Spinal cord (tissue), 10 donors: ENCODE data around the gene ECE1. TPM values are rescaled to one million over a fixed set of nuclear protein-coding genes. Genes with fewer than 3 reads are reported as not detected.
A peak's percentile ranks its signal among the peaks of the same experiment; 100 is the strongest.
"Not testable (repeated sequence)": the region's sequence is repeated elsewhere in the genome, so short reads cannot be mapped to it uniquely, and the experiment has no call there.

Source experiments
- DNase-seq, 6 donors: peaks; one replicate each; pipeline versions ENCODE4 v3.0.0 to v3.0.0-alpha.2; 2013 to 2015; ENCODE audit warnings: low spot score in 6 of 6, low read depth in 4 of 6
- H3K27ac ChIP-seq: one replicate; pipeline ENCODE4 v1.5.1; 2013; ENCODE audit warnings: low read depth, low read length, control low read depth
- H3K27me3 ChIP-seq: one replicate; pipeline ENCODE4 v1.6.1; 2013; ENCODE audit warnings: low read length; ENCODE audit not compliant: control insufficient read depth, insufficient read depth
- H3K36me3 ChIP-seq: one replicate; pipeline ENCODE4 v1.6.1; 2013; ENCODE audit warnings: low read length; ENCODE audit not compliant: control insufficient read depth, insufficient read depth
- H3K4me1 ChIP-seq: one replicate; pipeline ENCODE4 v1.6.1; 2013; ENCODE audit warnings: low read length; ENCODE audit not compliant: control insufficient read depth, insufficient read depth
- H3K4me3 ChIP-seq: one replicate; pipeline ENCODE4 v1.5.1; 2013; ENCODE audit warnings: low read depth, low read length, control low read depth
- H3K9me3 ChIP-seq: one replicate; pipeline ENCODE4 v1.6.1; 2013; ENCODE audit warnings: low read length; ENCODE audit not compliant: control insufficient read depth, insufficient read depth
- WGBS: methylation state at CpG from one replicate; pipeline ENCODE4 v1.1.5; 2013; ENCODE audit warnings: missing lambda C conversion rate; ENCODE audit not compliant: insufficient coverage; 5-methylcytosine and 5-hydroxymethylcytosine counted together
- polyA plus RNA-seq, 2 donors: library from polyadenylated mRNA; unstranded; fragments of 120-200 nt; gene quantifications; one replicate each; pipeline ENCODE4 v1.2.1, GENCODE V29; 2013; ENCODE audit not compliant: insufficient read length in 2 of 2
- total RNA-seq, 2 donors: library from RNA; depleted of rRNA in 1 of 2; stranded (reverse); fragments of 120-200 nt in 1 of 2; fragments of >200 nt in 1 of 2; gene quantifications; one replicate each; pipeline versions ENCODE4 v1.2.3 to v1.2.4, GENCODE V29; 2013 to 2014
- donor health status: healthy.

The ECE1 gene
- total and polyA plus RNA-seq, 4 donors, result 21.2 to 33.9 (median 27.1) TPM

DNA sequence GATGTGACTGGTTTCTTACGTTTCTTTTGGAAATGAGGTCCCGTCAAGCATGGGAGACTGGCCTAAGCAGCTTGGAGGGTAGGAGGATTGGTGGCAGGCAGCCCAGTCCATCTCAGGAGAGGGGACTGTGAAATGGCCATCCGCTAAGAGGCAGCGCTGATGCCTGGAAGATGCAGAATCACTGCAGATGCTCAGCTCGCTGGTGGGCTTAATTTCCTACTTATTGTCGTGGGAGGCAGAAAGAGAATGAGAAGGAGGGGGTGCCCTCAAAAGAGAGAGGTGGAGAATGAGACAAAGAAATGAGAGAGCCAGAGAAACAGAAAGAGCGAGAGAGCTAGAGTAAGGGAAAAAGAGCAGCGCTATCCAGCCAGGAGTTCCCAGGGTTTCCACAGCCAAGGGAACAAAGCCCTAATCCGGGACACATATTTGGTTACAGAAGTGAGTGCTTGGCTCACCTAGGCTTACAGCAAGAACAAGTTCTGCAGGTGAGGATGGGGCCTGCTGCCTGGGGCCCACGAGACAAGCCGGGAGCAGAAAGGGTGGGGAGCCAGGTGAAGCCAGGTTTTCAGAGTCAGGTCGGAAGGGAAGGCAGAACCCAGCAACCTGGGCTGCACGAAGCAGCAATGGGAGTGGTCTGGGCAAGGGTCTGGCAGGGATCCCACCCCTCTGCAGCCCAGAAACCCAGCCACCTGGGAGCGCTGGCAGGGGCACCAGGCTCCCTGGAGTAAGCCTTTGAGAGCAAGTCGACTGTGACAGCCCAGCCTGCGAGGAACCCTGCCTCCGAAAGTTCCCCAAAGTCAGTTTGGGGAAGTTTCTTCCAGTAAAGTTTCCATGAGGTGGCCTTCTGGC, 5.8 kb downstream of the ECE1 start:
- H3K4me1 ChIP-seq, result peaks cover 28% of the 10 kb centered on the region
- no peaks in the 10 kb centered on the region for H3K27me3 ChIP-seq
- H3K36me3 ChIP-seq, result peaks cover 3% of the 10 kb centered on the region
- no peak overlapping the region for H3K27ac ChIP-seq
- no peak overlapping the region for H3K4me3 ChIP-seq
- DNase-seq, result peak in 1 of 6 donors; percentile 79
- no peaks in the 10 kb centered on the region for H3K9me3 ChIP-seq
- 47% methylated on average over 16 of the region's 17 CpGs for WGBS

DNA sequence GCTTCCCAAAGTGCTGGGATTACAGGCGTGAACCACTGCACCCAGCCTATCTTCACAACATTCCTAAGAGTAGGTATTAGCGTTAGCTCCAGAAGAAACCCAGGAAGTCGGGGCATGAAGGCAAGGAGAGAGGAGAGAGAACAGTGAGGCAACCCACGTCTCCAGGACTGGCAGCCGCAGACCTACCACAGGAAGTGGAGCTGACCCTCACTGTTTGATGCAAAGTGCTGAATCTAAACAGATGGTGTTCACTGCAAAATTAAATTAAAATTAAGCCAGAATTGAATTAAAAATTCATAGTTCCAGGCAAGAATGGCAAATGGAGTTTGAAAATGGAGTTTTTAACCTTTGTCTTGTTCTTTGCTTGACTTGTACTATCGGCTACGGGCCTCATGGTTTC, 6.7 kb downstream of the ECE1 start:
- Histone ChIP-seq H3K27me3 (no peaks in the 10 kb centered on the region), H3K9me3 (no peaks in the 10 kb centered on the region), H3K4me3 (no peak overlapping the region), H3K4me1 (peaks cover 26% of the 10 kb centered on the region), H3K27ac (no peak overlapping the region), H3K36me3 (peaks cover 8% of the 10 kb centered on the region)
- 94% methylated on average over 3 of the region's 7 CpGs for WGBS
- DNase-seq, result no peak

DNA sequence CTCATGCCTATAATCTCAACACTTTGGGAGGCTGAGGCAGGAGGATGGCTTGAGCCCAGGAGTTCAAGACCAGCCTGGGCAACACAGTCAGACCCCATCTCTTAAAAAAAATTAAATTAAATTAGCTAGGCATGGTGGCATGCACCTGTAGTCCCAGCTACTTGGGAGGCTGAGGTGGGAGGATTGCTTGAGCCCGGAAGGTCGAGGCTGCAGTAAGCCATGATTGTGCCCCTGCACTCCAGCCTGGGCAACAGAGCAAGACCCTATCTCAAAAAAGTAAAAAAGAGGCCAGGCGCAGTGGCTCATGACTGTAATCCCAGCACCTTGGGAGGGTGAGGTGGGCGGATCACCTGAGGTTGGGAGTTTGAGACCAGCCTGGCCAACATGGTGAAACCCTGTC, 8.2 kb downstream of the ECE1 start:
- not testable (repeated sequence) for H3K9me3 ChIP-seq, H3K4me3 ChIP-seq, DNase-seq, H3K27ac ChIP-seq, H3K36me3 ChIP-seq, H3K27me3 ChIP-seq
- peaks cover 38% of the 10 kb centered on the region for H3K4me1 ChIP-seq
- WGBS, result 100% methylated on average over 3 of the region's 4 CpGs

DNA sequence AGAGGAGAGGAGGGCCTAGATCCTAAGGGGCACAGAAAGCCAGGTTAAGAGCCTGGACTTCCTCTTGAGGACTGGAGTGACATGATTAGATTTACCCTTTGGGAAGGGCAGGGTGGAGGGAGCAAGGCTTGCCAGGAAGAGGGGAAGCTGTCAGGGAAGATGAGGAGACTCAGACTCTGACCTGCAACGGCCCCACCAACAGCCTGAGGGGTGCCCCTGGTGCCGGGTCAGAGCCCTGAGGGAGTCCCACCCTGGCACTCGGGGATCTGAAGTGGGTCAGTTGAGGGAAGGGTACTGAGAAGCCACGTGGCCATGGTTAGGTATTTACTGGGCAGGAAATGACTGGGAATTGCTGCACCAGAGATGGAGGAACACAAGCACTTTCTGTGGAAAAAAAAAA, 9.8 kb downstream of the ECE1 start:
- Histone ChIP-seq H3K27ac (peak overlapping the region; percentile 78), H3K4me1 (peaks cover 52% of the 10 kb centered on the region), H3K4me3 (no peak overlapping the region), H3K9me3 (no peaks in the 10 kb centered on the region), H3K36me3 (peaks cover 8% of the 10 kb centered on the region), H3K27me3 (no peaks in the 10 kb centered on the region)
- no peak for DNase-seq
- WGBS, result 88% methylated on average over 4 of the region's 4 CpGs

DNA sequence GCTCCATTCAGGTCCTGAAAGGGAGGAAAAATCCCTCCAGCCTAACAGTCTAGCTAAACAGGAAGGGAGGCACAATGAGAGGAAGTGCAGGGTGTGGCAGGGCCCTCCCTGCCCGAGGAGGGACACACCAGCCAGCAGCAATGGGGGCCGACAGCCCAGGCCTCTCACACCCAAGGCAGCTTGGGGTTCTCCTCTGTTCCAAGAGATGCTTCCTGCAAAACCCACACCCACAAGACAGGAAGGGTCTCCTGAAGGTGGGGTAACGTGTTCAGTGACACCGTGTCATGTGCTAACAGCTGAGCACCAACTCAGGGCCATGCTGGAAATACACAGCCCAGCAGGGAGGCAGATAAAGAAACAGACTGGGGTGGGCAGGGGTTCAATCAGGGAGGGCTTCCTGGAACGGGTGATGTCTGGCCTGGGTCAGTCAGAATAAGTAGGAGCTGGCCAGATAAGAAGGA, 10.2 kb downstream of the ECE1 start:
- Histone ChIP-seq H3K36me3 (peaks cover 8% of the 10 kb centered on the region), H3K27ac (peak overlapping the region; percentile 78), H3K4me3 (no peak overlapping the region), H3K9me3 (no peaks in the 10 kb centered on the region), H3K27me3 (no peaks in the 10 kb centered on the region), H3K4me1 (peaks cover 54% of the 10 kb centered on the region)
- no peak for DNase-seq
- WGBS, result 64% methylated on average over 3 of the region's 5 CpGs

DNA sequence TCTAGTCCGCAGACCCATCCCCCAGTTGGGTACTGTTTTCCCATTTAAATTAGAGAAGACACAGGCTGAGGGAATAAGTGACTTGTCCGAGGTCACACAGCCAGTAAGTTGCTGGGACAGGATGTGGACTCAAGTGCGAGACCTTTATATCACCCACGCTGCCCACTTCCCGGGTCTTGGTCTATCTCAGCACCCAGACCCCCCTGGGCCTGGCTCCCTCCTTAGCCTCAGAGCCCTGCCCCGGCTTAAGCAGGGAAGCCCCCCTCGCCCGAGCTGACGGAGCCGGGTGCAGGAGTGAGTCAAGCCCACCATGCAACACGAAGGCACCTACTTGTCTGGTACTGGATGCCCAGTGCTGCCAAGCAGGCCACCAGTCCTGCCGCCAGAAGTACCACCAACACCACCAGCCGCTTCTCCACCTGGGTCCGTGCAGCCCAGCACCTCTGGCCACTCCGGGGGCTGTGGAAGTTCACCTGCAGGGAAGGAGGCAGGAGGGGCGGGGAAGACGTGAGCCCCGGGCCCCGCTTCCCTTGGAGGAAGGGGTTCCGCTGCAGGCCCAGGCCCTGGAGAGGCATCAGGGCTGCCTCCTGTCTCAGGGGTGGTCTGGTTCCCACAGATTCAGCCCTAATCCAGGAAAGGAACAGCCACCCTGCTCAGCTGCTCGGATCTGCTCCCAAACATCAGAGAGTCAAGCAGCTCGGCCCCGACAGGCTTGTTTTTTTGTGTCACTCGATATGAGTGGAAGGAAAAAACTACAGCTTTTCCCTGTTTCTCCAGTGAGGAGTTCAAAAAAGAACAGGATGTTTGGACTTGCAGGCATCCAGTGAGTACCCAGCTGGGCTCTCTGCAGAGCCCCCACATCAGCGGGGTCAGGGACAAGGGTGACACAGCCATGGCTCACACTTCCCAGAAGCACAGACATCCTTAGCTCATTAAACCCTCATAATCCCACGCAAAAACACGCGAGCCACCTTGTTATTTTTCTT, 11.1 kb downstream of the ECE1 start:
- WGBS, result 87% methylated on average over 24 of the region's 28 CpGs

DNA sequence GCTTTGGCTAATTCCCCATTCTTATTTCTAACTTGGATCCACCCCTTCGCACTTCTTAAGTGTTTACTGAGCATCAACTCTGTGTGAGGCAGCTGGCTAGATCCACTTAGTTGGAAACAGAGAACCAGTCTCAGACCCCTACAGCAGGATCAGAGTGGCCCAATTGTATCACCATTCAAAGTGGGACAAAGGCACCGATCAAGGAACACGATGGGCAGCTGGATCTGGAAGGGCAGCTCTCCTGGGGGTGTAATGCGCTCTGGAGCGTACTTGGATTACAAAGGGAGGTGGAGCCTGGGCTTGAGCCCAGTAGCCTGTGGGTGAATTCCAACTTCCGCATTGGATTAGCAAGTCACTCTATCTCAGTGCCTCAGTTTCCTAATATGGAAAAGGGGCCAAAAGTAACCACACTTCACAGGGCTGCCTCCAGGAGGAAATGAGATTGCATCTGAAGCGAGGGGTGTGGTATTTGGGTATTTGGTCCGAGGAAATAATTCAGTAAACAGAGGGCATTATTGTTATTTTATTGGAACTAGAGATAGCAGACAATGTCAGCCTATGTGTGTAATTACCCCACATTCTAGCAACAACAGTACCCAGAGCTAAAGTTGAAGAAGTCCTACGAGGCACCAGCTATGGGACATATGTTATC, 11.9 kb downstream of the ECE1 start:
- peak overlapping the region; percentile 5 for H3K4me3 ChIP-seq
- 34% methylated on average over 4 of the region's 9 CpGs for WGBS
- H3K4me1 ChIP-seq, result peaks cover 44% of the 10 kb centered on the region
- DNase-seq, result no peak
- peaks cover 13% of the 10 kb centered on the region for H3K36me3 ChIP-seq
- no peaks in the 10 kb centered on the region for H3K9me3 ChIP-seq
- no peaks in the 10 kb centered on the region for H3K27me3 ChIP-seq
- peak overlapping the region; percentile 78 for H3K27ac ChIP-seq

More for the DNA sequence above, 11.1 kb downstream of the ECE1 start:
- peaks cover 9% of the 10 kb centered on the region for H3K36me3 ChIP-seq
- H3K27me3 ChIP-seq, result no peaks in the 10 kb centered on the region
- H3K4me3 ChIP-seq, result peak overlapping the region; percentile 26
- H3K4me1 ChIP-seq, result peaks cover 46% of the 10 kb centered on the region
- DNase-seq, result no peak
- no peaks in the 10 kb centered on the region for H3K9me3 ChIP-seq
- peak overlapping the region; percentile 78 for H3K27ac ChIP-seq

DNA sequence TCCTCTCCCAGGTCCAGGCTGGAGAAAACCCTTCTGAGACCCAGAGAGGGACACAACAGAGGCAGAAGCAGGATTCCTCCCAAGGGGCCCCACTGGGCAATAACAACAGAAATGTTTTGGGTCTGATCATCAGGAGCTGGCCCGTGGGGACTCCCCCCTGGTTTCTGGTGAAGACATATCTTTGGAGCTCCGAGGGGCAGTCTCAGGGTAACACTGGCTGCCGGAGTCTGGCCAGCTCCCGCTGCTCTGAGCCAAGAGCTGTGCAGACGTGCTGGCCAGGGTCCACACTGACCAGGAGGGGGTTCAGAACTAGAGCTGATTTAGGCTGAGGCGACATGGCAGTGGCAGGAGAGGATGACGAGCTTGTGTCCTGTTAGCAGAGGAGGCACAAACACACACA, 13.1 kb downstream of the ECE1 start:
- peaks cover 44% of the 10 kb centered on the region for H3K4me1 ChIP-seq
- peak overlapping the region; percentile 47 for H3K27ac ChIP-seq
- peak in 2 of 6 donors; percentile 40 to 73 for DNase-seq
- H3K27me3 ChIP-seq, result no peaks in the 10 kb centered on the region
- peaks cover 21% of the 10 kb centered on the region for H3K36me3 ChIP-seq
- 33% methylated on average over 6 of the region's 7 CpGs for WGBS
- H3K9me3 ChIP-seq, result no peaks in the 10 kb centered on the region
- H3K4me3 ChIP-seq, result no peak overlapping the region

DNA sequence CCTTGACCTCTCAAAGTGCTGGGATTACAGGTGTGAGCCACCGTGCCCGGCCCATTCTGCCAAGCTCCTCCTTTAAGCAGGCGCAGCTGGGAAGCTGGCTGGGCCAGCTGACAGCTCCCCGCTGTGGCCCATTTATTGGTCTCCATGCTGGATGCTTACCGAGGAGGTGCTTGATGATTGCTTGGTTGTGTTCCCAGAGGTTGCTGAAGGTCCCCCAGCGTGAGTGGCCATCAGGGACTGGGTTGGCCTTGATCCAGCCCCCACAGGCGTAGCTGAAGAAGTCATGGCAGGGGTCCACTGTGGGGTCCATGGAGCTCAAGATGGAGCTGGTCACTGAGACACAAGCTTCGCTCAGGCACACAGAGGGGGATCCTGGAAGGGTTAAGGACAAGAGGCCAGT, 17.7 kb downstream of the ECE1 start:
- H3K36me3 ChIP-seq, result peaks cover 34% of the 10 kb centered on the region
- no peak overlapping the region for H3K4me3 ChIP-seq
- no peaks in the 10 kb centered on the region for H3K27me3 ChIP-seq
- DNase-seq, result no peak
- WGBS, result 65% methylated on average over 8 of the region's 8 CpGs
- peaks cover 30% of the 10 kb centered on the region for H3K4me1 ChIP-seq
- H3K9me3 ChIP-seq, result no peaks in the 10 kb centered on the region
- H3K27ac ChIP-seq, result no peak overlapping the region
